Measurements from ENCODE around the gene POLG.

POLG gene

DNA sequence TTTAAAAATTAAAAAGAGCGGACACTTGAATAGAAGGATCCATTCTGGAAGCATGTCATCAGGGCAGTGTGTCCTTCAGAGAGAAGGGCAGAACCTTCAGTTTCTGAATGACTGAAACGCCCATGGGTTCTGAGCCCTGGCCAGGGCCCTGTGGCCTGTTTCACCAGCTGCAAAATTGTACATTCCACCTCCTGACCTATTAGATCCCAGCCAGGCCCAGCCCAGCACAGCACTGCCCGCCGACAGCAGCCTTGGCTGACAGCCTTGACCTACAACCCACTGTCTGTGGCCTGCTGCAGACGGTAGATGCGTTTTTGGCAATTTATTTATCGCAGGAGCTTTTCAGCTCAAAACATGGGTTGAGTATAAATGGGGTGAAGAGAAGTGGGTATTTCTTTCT, 5.9 kb upstream of the POLG start:
- Histone ChIP-seq H4K12ac (ENCODE audit: low read depth, low read length) (no peak overlapping the region), H3K4me3 (ENCODE audit: low read depth, low read length) (no peak overlapping the region), H3K27me3 (ENCODE audit: insufficient read depth, low read length) (no peaks in the 10 kb centered on the region), H3K27ac (ENCODE audit: low read depth, low read length) (no peak overlapping the region), H4K91ac (ENCODE audit: low read depth, low read length) (no peak overlapping the region), H3K18ac (ENCODE audit: low read length) (no peak overlapping the region), H2BK12ac (ENCODE audit: low read length) (no peak overlapping the region), H2BK5ac (ENCODE audit: low read depth, low read length, poor library complexity) (no peak overlapping the region), H3K79me2 (ENCODE audit: control insufficient read depth, insufficient read depth, low read length, poor library complexity) (no peaks in the 10 kb centered on the region), H2AFZ (ENCODE audit: insufficient read depth, low read length, poor library complexity) (no peak overlapping the region), H3K4ac (ENCODE audit: low read depth, low read length) (no peak overlapping the region), H2AK5ac (ENCODE audit: low read length) (no peak overlapping the region), H3K4me2 (ENCODE audit: low read length) (no peak overlapping the region), H3K23ac (ENCODE audit: low read length) (no peak overlapping the region), H3K79me1 (ENCODE audit: low read length) (no peaks in the 10 kb centered on the region), H3K9ac (ENCODE audit: low read length) (no peak overlapping the region), H2BK120ac (ENCODE audit: insufficient read depth, low read length, poor library complexity) (no peak overlapping the region), H3K14ac (ENCODE audit: low read length) (no peak overlapping the region), H4K8ac (ENCODE audit: low read depth, low read length) (no peak overlapping the region), H3K36me3 (ENCODE audit: control insufficient read depth in 1 of 2, insufficient read depth in 2 of 2, low read length in 2 of 2) (no peaks in the 10 kb centered on the region), H3K9me3 (ENCODE audit: insufficient read depth, low read depth, low read length) (peaks cover 2% of the 10 kb centered on the region), H3K4me1 (ENCODE audit: control insufficient read depth in 1 of 2, insufficient read depth in 2 of 2, low read length in 2 of 2) (peaks cover 0 to 2% of the 10 kb centered on the region in 2 experiments)
- WGBS (ENCODE audit: extremely low coverage, insufficient coverage, insufficient read length): no CpG with 5 or more reads among the region's 7 CpGs
- DNase-seq: no peak

DNA sequence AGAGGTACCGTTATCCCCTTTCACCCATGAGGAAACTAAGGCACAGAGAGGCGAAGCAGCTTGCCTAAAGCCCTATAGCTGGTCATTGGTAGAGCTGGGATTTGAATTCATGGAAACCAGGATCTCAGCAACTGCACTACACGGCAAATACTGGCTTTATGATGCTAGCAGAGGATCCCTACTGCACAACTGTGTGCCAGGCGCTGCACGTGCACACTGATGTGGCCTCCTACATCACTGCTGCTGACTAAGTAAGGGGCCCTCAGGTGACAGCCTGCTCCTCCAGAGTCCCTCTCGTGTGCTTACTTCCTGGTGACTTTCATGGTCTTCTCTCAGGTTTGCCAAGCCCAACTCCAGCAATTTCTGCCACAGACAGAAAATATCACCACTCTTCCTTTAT, 3.4 kb upstream of the POLG start:
- H2AK5ac ChIP-seq (ENCODE audit: low read length): no peak overlapping the region
- no peak overlapping the region for H3K27ac ChIP-seq (ENCODE audit: low read depth, low read length)
- peaks cover 2% of the 10 kb centered on the region for H3K9me3 ChIP-seq (ENCODE audit: insufficient read depth, low read depth, low read length)
- H3K79me2 ChIP-seq (ENCODE audit: control insufficient read depth, insufficient read depth, low read length, poor library complexity): peaks cover 14% of the 10 kb centered on the region
- no peak overlapping the region for H4K91ac ChIP-seq (ENCODE audit: low read depth, low read length)
- no peak overlapping the region for H3K9ac ChIP-seq (ENCODE audit: low read length)
- peaks cover 13 to 15% of the 10 kb centered on the region in 2 experiments for H3K4me1 ChIP-seq (ENCODE audit: control insufficient read depth in 1 of 2, insufficient read depth in 2 of 2, low read length in 2 of 2)
- H2AFZ ChIP-seq (ENCODE audit: insufficient read depth, low read length, poor library complexity): no peak overlapping the region
- peaks cover 6% of the 10 kb centered on the region for H3K79me1 ChIP-seq (ENCODE audit: low read length)
- H3K23ac ChIP-seq (ENCODE audit: low read length): no peak overlapping the region
- H3K36me3 ChIP-seq (ENCODE audit: control insufficient read depth in 1 of 2, insufficient read depth in 2 of 2, low read length in 2 of 2): peaks cover 5% of the 10 kb centered on the region in 2 experiments
- H4K8ac ChIP-seq (ENCODE audit: low read depth, low read length): no peak overlapping the region
- no CpG with 5 or more reads among the region's 6 CpGs for WGBS (ENCODE audit: extremely low coverage, insufficient coverage, insufficient read length)
- no peak overlapping the region for H3K4ac ChIP-seq (ENCODE audit: low read depth, low read length)
- no peak overlapping the region for H3K18ac ChIP-seq (ENCODE audit: low read length)
- DNase-seq: no peak
- no peak overlapping the region for H2BK120ac ChIP-seq (ENCODE audit: insufficient read depth, low read length, poor library complexity)
- H3K4me3 ChIP-seq (ENCODE audit: low read depth, low read length): no peak overlapping the region
- no peak overlapping the region for H3K4me2 ChIP-seq (ENCODE audit: low read length)
- no peaks in the 10 kb centered on the region for H3K27me3 ChIP-seq (ENCODE audit: insufficient read depth, low read length)
- H2BK12ac ChIP-seq (ENCODE audit: low read length): no peak overlapping the region
- no peak overlapping the region for H4K12ac ChIP-seq (ENCODE audit: low read depth, low read length)
- H3K14ac ChIP-seq (ENCODE audit: low read length): no peak overlapping the region
- no peak overlapping the region for H2BK5ac ChIP-seq (ENCODE audit: low read depth, low read length, poor library complexity)

DNA sequence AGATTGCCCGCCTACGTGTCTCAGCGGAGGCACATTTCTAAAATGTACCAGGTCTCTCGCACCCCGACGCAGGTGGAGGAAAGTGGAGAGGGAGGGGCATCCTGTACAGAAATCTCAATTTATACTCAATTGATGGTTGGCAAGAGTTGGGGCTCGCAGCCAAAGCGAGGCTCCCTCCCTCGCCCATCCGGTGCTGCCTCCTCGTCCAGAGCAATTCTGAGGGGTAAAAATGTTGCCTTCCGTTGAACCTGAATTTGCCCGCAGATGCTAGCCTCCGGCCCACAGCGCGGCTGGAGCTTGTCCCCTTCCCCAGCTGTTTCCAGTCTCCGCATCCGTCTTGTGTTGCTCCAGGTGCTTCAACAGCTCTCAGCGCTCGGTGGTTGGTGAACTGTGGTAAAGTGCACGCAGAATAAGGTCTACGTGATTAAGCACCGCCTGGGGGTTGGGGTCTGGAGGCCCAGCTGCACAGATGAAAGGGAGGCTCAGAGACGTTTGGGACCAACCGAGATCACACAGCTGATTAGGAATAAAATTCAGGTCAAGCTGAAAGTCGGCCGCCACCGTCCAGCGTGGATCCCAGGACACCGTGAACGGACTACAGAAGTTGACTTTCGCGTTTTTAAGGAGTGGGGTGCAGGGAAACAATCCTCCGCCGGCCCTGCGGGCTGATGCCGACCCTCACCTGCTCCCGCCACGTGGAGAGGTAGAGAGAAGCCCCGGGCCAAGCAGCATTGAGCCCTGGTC, 846 bp upstream of the POLG start:
- no peak overlapping the region for H3K9ac ChIP-seq (ENCODE audit: low read length)
- H3K23ac ChIP-seq (ENCODE audit: low read length): no peak overlapping the region
- no peak overlapping the region for H3K18ac ChIP-seq (ENCODE audit: low read length)
- H4K91ac ChIP-seq (ENCODE audit: low read depth, low read length): no peak overlapping the region
- no peak overlapping the region for H3K4ac ChIP-seq (ENCODE audit: low read depth, low read length)
- no peaks in the 10 kb centered on the region for H3K9me3 ChIP-seq (ENCODE audit: insufficient read depth, low read depth, low read length)
- no peak overlapping the region for H2BK12ac ChIP-seq (ENCODE audit: low read length)
- no peak overlapping the region for H4K8ac ChIP-seq (ENCODE audit: low read depth, low read length)
- H3K14ac ChIP-seq (ENCODE audit: low read length): no peak overlapping the region
- peak overlapping the region; percentile 80 for H3K4me2 ChIP-seq (ENCODE audit: low read length)
- H3K79me1 ChIP-seq (ENCODE audit: low read length): peaks cover 6% of the 10 kb centered on the region
- H2BK5ac ChIP-seq (ENCODE audit: low read depth, low read length, poor library complexity): no peak overlapping the region
- peaks cover 14% of the 10 kb centered on the region for H3K79me2 ChIP-seq (ENCODE audit: control insufficient read depth, insufficient read depth, low read length, poor library complexity)
- no peak overlapping the region for H4K12ac ChIP-seq (ENCODE audit: low read depth, low read length)
- no peak overlapping the region for H2BK120ac ChIP-seq (ENCODE audit: insufficient read depth, low read length, poor library complexity)
- H3K4me3 ChIP-seq (ENCODE audit: low read depth, low read length): peak overlapping the region; percentile 55
- no peak overlapping the region for H2AK5ac ChIP-seq (ENCODE audit: low read length)
- no peaks in the 10 kb centered on the region for H3K27me3 ChIP-seq (ENCODE audit: insufficient read depth, low read length)
- H3K4me1 ChIP-seq (ENCODE audit: control insufficient read depth in 1 of 2, insufficient read depth in 2 of 2, low read length in 2 of 2): peaks cover 14 to 17% of the 10 kb centered on the region in 2 experiments
- peaks cover 16 to 19% of the 10 kb centered on the region in 2 experiments for H3K36me3 ChIP-seq (ENCODE audit: control insufficient read depth in 1 of 2, insufficient read depth in 2 of 2, low read length in 2 of 2)
- peak overlapping the region; percentile 23 for H2AFZ ChIP-seq (ENCODE audit: insufficient read depth, low read length, poor library complexity)
- WGBS (ENCODE audit: extremely low coverage, insufficient coverage, insufficient read length): no CpG with 5 or more reads among the region's 40 CpGs
- no peak overlapping the region for H3K27ac ChIP-seq (ENCODE audit: low read depth, low read length)
- DNase-seq: peak in 1 of 2 donors; percentile 63

DNA sequence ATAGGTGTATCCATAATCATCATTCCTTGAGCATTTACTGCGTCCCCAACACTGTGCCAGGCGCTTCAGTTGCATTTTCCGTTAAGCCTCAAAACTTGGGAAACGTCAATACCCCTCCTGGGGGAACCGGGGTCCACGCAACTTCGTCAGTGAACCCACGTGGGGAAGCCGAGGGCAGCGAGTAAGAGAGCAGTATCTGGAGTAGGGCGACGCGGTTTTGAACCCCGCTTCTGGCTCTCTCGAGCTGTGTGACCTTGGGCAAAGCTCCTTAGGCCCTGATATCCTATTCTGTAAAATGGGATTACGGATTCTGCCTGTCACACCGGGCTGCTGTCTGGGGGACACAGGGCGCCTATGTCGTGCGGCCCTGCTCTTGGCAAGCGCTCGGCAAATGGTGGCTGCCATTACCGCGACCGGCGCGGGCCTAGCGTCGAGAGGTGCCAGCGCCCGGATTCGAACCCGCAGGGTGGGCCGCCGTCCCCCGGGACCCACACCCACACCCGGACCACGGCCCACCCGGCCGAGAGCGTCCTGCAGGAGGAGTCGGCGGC, 590 bp downstream of the POLG start:
- Histone ChIP-seq H3K27ac (ENCODE audit: low read depth, low read length) (peak overlapping the region; percentile 84), H3K14ac (ENCODE audit: low read length) (peak overlapping the region; percentile 87), H3K9me3 (ENCODE audit: insufficient read depth, low read depth, low read length) (no peaks in the 10 kb centered on the region), H3K4ac (ENCODE audit: low read depth, low read length) (peak overlapping the region; percentile 63), H3K4me1 (ENCODE audit: control insufficient read depth in 1 of 2, insufficient read depth in 2 of 2, low read length in 2 of 2) (peaks cover 14 to 17% of the 10 kb centered on the region in 2 experiments), H4K91ac (ENCODE audit: low read depth, low read length) (peak overlapping the region; percentile 78), H3K23ac (ENCODE audit: low read length) (no peak overlapping the region), H3K4me2 (ENCODE audit: low read length) (peak overlapping the region; percentile 89), H3K79me1 (ENCODE audit: low read length) (peaks cover 6% of the 10 kb centered on the region), H2BK120ac (ENCODE audit: insufficient read depth, low read length, poor library complexity) (peak overlapping the region; percentile 41), H4K12ac (ENCODE audit: low read depth, low read length) (peak overlapping the region; percentile 83), H2BK12ac (ENCODE audit: low read length) (no peak overlapping the region), H2BK5ac (ENCODE audit: low read depth, low read length, poor library complexity) (peak overlapping the region; percentile 83), H2AFZ (ENCODE audit: insufficient read depth, low read length, poor library complexity) (peak overlapping the region; percentile 84), H2AK5ac (ENCODE audit: low read length) (peak overlapping the region; percentile 67), H3K36me3 (ENCODE audit: control insufficient read depth in 1 of 2, insufficient read depth in 2 of 2, low read length in 2 of 2) (peaks cover 28 to 33% of the 10 kb centered on the region in 2 experiments), H3K18ac (ENCODE audit: low read length) (peak overlapping the region; percentile 95), H3K9ac (ENCODE audit: low read length) (peak overlapping the region; percentile 95), H3K4me3 (ENCODE audit: low read depth, low read length) (peak overlapping the region; percentile 99), H4K8ac (ENCODE audit: low read depth, low read length) (peak overlapping the region; percentile 88), H3K27me3 (ENCODE audit: insufficient read depth, low read length) (no peaks in the 10 kb centered on the region), H3K79me2 (ENCODE audit: control insufficient read depth, insufficient read depth, low read length, poor library complexity) (peaks cover 14% of the 10 kb centered on the region)
- DNase-seq: no peak
- no CpG with 5 or more reads among the region's 43 CpGs for WGBS (ENCODE audit: extremely low coverage, insufficient coverage, insufficient read length)

Measured in trophoblast cell (in vitro differentiated cells and primary cell).